GM18861 (cell line): ENCODE results near the gene NTF3.

Source experiments
- ATAC-seq: cut with Tn5 transposase; IDR thresholded peaks from one replicate; pipeline ENCODE4 v1.9.1; 2021; ENCODE audit not compliant: unreplicated experiment

The NTF3 gene

DNA sequence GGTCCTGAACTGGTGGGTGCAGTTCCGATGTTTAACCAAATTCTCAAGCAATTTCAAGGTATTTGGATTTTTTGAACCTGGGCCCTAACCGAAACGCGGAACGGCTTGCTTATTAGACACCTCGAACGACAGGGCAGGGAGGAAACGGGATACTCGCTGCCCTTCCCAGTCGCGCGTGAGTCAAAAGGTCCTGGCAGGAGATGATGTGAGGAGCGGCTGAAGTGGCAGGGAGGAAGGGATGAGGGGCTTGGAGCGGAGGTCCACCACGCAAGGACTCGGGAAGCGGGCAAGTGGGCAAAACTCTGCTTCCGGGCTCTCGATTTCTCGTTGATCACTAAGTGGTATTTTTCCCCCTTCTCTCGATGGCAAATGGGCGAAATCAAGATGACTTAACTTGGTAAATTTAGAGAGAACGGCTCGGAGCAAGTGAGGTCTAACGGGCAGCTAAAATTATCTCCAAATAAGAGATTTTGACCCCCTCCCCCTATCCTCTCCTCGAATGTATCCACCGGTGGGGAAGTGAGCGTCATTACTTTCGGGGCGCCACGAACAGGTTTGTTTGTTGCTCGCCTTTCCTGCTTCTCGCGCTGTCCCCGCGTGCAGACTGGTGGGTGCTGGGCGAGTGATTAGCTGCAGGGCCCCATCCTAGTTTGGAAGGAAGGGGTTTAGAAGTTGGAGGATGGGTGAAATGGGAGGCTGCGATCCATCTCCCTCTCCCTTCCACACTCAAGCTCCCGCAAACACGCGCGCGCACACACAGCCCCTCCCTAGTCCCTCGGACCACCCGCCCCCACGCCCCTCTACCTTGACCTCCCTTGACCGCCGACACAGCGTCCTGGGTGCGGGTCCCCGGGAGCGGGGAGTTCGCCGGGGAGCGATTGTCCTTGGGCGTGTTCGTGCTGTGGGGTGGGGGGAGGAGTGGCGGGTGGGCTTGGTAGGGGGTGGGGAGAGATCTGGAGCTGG lies 986 bp upstream of the NTF3 start:
- ATAC-seq, result no peak

DNA sequence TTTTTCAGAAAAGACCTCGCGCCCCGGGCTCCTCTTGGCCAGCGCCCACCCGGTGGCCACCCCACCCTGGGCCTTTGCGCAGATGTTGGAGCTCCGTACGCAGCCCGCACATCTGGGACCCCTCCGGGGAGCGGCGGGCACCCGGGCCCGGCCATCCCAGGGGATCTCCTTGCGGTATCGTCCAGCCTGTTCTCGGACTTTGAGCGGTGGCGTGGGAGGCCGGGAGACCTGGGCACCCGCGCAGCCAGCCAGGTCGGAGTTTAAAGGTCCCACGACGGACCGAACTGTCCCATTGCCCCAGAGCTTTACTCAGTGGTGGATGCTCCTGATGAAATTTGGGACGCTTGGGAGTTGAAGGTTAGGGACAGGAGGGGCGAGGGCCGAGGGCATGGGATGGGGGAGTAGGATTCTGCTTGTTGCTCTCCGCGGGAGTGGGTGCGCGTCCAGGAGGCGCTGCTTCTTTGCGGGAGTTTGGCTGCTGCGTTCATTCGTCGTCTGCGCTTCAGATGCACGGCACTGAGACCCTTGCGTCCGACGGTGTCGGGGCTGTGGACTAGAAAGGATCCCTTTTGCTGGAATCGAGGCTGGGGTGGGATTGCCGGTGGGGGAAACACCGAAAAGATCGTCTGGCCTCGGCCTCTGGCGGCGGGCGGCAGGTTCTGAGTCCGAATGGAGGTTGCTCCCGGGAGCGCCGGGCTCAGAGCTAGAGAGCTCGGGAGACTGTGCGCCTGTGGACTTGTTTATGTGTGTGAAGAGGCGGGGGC lies 1.4 kb downstream of the NTF3 start:
- no peak for ATAC-seq

DNA sequence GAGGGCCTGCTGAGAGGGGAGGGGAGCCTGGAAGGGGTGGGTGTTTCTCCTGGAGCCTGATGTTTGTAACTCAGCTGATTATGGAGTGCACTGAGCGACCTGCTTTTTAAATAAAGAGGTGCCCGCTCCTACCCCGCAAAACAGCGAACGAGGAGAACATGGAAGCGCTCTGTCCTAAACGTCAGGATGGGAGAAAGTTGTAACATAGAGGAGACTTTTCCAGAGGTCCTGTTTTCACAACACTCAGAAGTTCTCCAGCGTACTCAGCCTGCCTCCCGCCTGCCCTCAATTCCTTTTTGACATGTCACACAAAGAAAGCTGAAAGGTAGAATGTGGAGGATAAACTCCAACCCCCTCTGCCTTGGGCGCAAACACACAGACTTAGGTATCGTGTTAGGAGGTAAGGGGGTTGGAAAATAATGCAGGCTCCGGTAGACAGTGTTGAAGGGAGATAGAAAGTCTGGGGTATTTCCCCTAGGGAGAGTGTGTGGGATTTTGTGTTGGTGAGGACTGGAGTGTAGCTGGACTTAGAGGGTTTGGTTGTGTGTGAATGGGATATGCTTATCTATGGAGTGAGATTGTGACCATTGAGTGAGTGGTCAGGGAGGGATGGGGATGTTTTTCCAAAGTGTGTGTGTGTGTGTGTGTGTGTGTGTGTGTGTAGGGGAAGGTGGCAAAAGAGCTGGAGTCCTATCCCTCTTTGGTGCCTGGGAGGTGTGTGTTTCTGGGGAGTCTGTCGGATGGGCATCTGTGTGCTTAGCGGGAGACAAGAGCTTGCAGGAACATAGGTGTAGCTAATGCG lies 2.1 kb downstream of the NTF3 start:
- no peak for ATAC-seq

DNA sequence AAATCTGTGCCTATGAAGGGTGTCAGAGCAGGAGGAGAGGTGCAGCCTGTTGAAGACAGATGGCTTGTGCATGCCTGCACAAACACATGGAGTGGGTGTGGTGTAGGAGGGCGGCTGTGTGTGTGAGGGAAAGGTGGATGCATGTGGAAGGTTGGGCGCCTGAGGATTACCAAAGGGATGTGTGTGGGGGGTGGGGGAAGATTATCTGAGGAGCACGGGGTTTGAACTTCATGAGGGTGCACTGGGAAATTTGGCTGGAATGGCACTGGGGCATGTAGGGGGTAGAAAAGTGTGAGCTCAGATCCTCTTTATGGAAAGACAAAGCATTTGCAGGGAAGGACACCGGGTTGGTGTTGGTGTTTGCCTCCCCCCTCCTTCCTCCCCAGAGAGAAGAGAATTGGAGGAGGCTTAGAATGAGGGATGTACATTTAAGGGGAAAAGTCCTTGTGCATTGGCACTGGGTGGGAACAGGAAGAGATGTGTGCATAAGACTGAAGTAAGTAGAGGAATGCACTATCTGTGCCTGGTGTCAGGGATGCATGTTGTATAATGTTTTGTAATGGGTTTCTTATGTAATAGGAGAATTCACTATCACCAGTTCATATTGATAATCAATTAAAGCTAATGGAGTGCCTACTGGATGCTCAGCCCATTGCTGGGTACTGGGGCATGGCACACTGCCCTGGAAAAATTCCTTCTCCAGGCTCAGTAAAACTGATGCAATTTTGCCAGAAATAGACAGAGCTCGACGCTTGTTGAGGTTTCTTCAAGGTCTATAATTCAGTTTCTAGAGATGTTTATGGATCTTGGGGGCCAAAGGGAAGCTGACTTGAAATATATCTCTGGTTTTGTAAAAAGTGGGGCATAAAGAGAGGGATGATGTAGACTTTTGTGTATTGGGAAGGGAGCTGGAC lies 3.0 kb downstream of the NTF3 start:
- no peak for ATAC-seq

GRCh38 chr12:5437182-5437583 lies 5.3 kb downstream of the NTF3 start:
- no peak for ATAC-seq

GRCh38 chr12:5437589-5437988 lies 5.7 kb downstream of the NTF3 start:
- ATAC-seq, result no peak

GRCh38 chr12:5438671-5439200 lies 6.8 kb downstream of the NTF3 start:
- no peak for ATAC-seq

GRCh38 chr12:5439371-5439771 lies 7.5 kb downstream of the NTF3 start:
- no peak for ATAC-seq

- ATAC-seq, result no peak
Observed at GRCh38 chr12:5439788-5440300, 7.9 kb downstream of the NTF3 start.

- no peak for ATAC-seq
Observed at GRCh38 chr12:5440978-5441377, 9.1 kb downstream of the NTF3 start.

- ATAC-seq, result no peak
Observed at GRCh38 chr12:5441497-5442236, 9.8 kb downstream of the NTF3 start.

DNA sequence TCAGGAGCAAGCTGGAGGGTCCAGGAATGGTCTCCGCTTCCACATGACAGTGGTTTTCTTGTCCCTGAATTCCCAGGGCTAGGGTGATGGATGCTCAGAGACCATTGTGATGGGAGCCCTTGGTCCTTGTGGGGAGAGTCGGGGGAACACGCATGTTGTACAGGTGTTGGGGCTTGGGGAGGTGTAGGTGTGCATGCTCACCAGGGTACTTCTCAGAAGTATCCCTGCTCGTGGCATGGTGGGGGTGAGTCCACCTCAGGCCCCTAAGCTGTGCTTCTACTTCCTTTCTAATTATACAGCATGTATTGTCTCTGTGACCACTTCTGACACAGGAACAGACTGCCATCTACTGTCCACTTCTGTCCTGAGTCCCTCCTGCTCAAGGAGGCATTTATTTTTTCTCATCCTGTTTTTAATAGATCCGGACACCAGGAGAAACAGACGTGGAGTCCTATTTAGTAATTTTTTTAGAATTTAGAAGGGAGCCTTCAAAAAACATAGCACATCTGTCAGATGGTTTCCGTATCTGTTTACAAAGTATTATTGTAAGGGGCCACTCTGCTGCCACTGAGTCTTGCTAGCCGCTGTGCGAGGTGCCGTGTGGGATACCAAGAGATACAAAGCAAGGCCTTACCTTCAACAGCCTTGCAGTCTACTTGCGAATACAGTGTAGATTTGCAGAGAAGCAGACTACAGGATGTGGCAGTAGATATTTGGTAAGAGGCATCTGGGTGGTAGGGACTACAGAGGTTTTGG lies 10.5 kb downstream of the NTF3 start:
- no peak for ATAC-seq

GRCh38 chr12:5444520-5444919 lies 12.6 kb downstream of the NTF3 start:
- ATAC-seq, result no peak

DNA sequence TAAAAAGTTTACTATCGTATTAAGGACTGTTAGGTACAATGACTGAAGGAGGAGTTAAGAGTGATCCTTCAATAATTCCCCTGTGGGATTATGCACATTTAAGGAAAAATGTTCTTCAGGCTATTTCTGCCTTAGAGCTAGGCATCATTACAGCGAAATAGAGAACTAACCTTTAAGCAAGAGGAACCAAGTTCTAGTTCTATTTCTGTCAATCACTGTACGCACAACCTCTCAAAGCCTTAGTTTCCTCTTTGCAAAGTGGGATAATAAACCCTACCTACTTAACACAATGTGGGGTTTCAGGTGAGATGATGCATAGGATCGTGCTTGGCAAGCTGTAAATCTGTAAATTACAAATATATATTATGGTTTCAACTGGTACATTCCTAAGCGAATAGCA lies 15.4 kb downstream of the NTF3 start:
- no peak for ATAC-seq

DNA sequence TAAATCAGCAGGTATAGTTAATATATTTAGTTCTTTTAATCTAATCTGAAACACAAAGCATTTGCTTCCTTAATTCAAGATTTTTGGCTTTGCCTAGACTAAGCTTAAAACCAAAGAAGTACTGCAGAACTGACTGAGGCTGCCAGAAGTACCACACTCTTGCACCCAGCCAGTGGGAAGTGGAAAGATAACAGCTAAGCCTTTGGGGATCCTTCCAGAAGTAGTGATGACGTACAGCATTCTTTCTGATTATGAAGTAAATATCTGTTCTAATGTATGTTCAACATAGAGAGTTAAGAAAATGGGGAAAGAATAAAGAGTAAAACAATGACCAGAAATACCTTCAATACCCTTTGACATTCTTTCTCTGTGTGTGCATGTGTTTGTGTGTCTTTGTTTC lies 19.3 kb downstream of the NTF3 start:
- ATAC-seq, result no peak

GRCh38 chr12:5452569-5452968 lies 20.7 kb downstream of the NTF3 start:
- no peak for ATAC-seq

DNA sequence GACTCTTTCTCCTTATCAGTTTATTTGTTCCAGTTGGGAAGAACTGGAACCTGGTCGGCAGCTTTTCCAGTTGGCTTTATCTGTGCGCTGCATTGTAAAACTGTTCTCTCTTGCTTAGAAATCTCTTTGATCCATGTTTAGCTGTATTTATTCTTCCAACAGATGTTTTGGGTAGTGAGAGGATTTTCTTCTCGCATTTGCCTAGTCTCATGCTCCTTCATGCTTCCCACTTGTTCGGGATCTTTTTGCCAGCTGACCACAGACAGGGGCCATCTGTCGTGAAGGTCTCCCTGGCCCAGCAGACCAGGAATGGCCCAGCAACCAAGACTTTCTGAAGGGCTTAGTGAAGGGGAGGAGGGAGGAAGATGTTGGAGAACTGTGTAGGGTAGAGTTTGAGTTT lies 21.6 kb downstream of the NTF3 start:
- no peak for ATAC-seq

GRCh38 chr12:5455045-5455444 lies 23.1 kb downstream of the NTF3 start:
- no peak for ATAC-seq
